Neuronal stem cell (in vitro differentiated cells): ENCODE measurements around the gene OR6B1.

Experiments used
- DNase-seq: peaks from one replicate; pipeline ENCODE4 v3.0.0-alpha.2; 2013; ENCODE audit warnings: low spot score
- H2AFZ ChIP-seq: one replicate; pipeline ENCODE4 v1.6.1; 2013; ENCODE audit warnings: mild to moderate bottlenecking, low read length, inconsistent platforms
- H2AK5ac ChIP-seq: 2 replicates; pipeline ENCODE4 v1.6.1; 2013; ENCODE audit warnings: low read depth, mild to moderate bottlenecking, inconsistent platforms, low read length, moderate library complexity, mixed read lengths
- H2BK120ac ChIP-seq: 2 replicates; pipeline ENCODE4 v1.6.1; 2013; ENCODE audit warnings: low read depth, mild to moderate bottlenecking, inconsistent platforms, low read length, moderate library complexity, mixed read lengths
- H2BK12ac ChIP-seq: one replicate; pipeline ENCODE4 v1.6.1; 2013; ENCODE audit warnings: low read length, inconsistent platforms
- H2BK15ac ChIP-seq: 2 replicates; pipeline ENCODE4 v1.6.1; 2013; ENCODE audit warnings: mild to moderate bottlenecking, low read length, inconsistent platforms, mixed read lengths
- H2BK5ac ChIP-seq: one replicate; pipeline ENCODE4 v1.6.1; 2013; ENCODE audit warnings: inconsistent platforms, mild to moderate bottlenecking, low read length, moderate library complexity
- H3K14ac ChIP-seq: one replicate; pipeline ENCODE4 v1.6.1; 2013; ENCODE audit warnings: low read length, inconsistent platforms
- H3K18ac ChIP-seq: 2 replicates; pipeline ENCODE4 v1.6.1; 2013; ENCODE audit warnings: low read length, inconsistent platforms
- H3K23ac ChIP-seq: 2 replicates; pipeline ENCODE4 v1.6.1; 2013; ENCODE audit warnings: low read depth, mild to moderate bottlenecking, mixed read lengths, low read length, inconsistent platforms; ENCODE audit not compliant: poor library complexity
- H3K27ac ChIP-seq: replicated peaks from 3 replicates; pipeline ENCODE4 v1.5.1; 2013; ENCODE audit warnings: low read length, inconsistent platforms
- H3K27me3 ChIP-seq, 3 experiments: 2 replicates each; pipeline ENCODE4 v1.6.1; 2013; ENCODE audit warnings: low read length in 3 of 3, mild to moderate bottlenecking in 2 of 3, inconsistent platforms in 1 of 3, low read depth in 1 of 3, mixed read lengths in 1 of 3, moderate library complexity in 1 of 3; ENCODE audit not compliant: control insufficient read depth in 3 of 3, insufficient read depth in 3 of 3
- H3K36me3 ChIP-seq, 2 donors: replicated peaks in 1 of 2; 2 replicates each; pipeline ENCODE4 v1.6.1; 2013; ENCODE audit warnings: low read length in 2 of 2; ENCODE audit not compliant: control insufficient read depth in 2 of 2, insufficient read depth in 2 of 2
- H3K4ac ChIP-seq: 2 replicates; pipeline ENCODE4 v1.6.1; 2013; ENCODE audit warnings: inconsistent platforms, mild to moderate bottlenecking, low read length, moderate library complexity
- H3K4me1 ChIP-seq, 2 donors: 1 replicate in 1 of 2; 2 replicates in 1 of 2; pipeline ENCODE4 v1.6.1; 2013; ENCODE audit warnings: low read length in 2 of 2, low read depth in 1 of 2; ENCODE audit not compliant: control insufficient read depth in 2 of 2, insufficient read depth in 1 of 2
- H3K4me2 ChIP-seq: one replicate; pipeline ENCODE4 v1.6.1; 2013; ENCODE audit warnings: mild to moderate bottlenecking, low read length, inconsistent platforms; ENCODE audit not compliant: insufficient read depth, poor library complexity, severe bottlenecking
- H3K4me3 ChIP-seq, 2 donors: 2 replicates each; pipeline ENCODE4 v1.5.1; 2013; ENCODE audit warnings: low read length in 2 of 2, mild to moderate bottlenecking in 2 of 2, inconsistent platforms in 1 of 2, moderate library complexity in 1 of 2
- H3K79me1 ChIP-seq: one replicate; pipeline ENCODE4 v1.6.1; 2013; ENCODE audit warnings: low read depth, mild to moderate bottlenecking, inconsistent platforms, low read length, moderate library complexity
- H3K9ac ChIP-seq: one replicate; pipeline ENCODE4 v1.6.1; 2013; ENCODE audit warnings: mild to moderate bottlenecking, low read depth, low read length, inconsistent platforms; ENCODE audit not compliant: poor library complexity
- H3K9me3 ChIP-seq, 2 donors: replicated peaks in 1 of 2; 2 replicates each; pipeline versions ENCODE3 to v1.6.1; 2013; ENCODE audit warnings: low read length in 2 of 2, mild to moderate bottlenecking in 2 of 2, inconsistent platforms in 1 of 2, low read depth in 1 of 2, mixed read lengths in 1 of 2, moderate library complexity in 1 of 2; ENCODE audit not compliant: control insufficient read depth in 2 of 2, insufficient read depth in 1 of 2
- H4K8ac ChIP-seq: one replicate; pipeline ENCODE4 v1.6.1; 2013; ENCODE audit warnings: low read depth, mild to moderate bottlenecking, inconsistent platforms, low read length, moderate library complexity
- H4K91ac ChIP-seq: one replicate; pipeline ENCODE4 v1.6.1; 2013; ENCODE audit warnings: low read length, low read depth, mild to moderate bottlenecking, inconsistent platforms; ENCODE audit not compliant: poor library complexity
- WGBS, 2 donors: extraction: QIAGEN DNeasy Blood & Tissue Kit; methylation state at CpG; one replicate each; pipeline ENCODE4 v1.1.7; 2013; ENCODE audit warnings: missing lambda C conversion rate in 2 of 2, mixed read lengths in 1 of 2; ENCODE audit not compliant: insufficient read length in 2 of 2, insufficient replicate concordance in 1 of 2; ENCODE audit errors: extremely low coverage in 2 of 2; 5-methylcytosine and 5-hydroxymethylcytosine counted together

Gene OR6B1

DNA sequence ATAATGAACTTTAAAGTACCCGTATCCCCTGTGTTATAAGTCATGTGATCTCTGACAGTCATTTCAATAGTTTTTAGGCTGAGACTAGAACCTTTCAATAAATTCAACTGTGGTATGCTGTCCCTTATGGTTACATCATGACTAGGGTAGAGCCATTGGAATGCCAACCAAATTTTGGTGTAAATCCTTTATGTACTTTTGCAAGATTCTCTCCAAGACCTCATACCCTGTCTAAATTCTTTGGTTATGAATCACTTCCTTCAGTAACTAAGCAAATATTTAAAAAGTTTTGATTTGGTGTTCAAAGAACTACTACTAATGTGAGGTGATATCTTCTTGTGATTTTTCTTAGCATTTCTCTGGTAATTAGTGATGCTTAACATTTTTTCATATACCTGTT is 20.8 kb upstream of the OR6B1 start:
- Histone ChIP-seq H3K27ac (no peak overlapping the region), H3K9ac (no peak overlapping the region), H3K27me3 (no peaks in the 10 kb centered on the region), H3K4ac (no peak overlapping the region), H2AFZ (no peak overlapping the region), H3K79me1 (no peaks in the 10 kb centered on the region), H2BK120ac (no peak overlapping the region), H4K91ac (no peak overlapping the region), H2BK12ac (no peak overlapping the region), H3K36me3 (no peaks in the 10 kb centered on the region), H3K9me3 (no peaks in the 10 kb centered on the region), H3K4me2 (no peak overlapping the region), H3K14ac (no peak overlapping the region), H3K4me1 (no peaks in the 10 kb centered on the region), H4K8ac (no peak overlapping the region), H2BK5ac (no peak overlapping the region), H3K23ac (no peak overlapping the region), H2AK5ac (no peak overlapping the region), H3K18ac (no peak overlapping the region), H3K4me3 (no peak overlapping the region), H2BK15ac (no peak overlapping the region)
- no peak for DNase-seq
- WGBS, 2 donors: no CpG with 5 or more reads among the region's 1 CpG

- no peak overlapping the region for H3K23ac ChIP-seq
- H2BK15ac ChIP-seq: no peak overlapping the region
- H3K4me2 ChIP-seq: no peak overlapping the region
- H2AK5ac ChIP-seq: no peak overlapping the region
- no peak overlapping the region for H3K4ac ChIP-seq
- no CpG with 5 or more reads among the region's 2 CpGs for WGBS, 2 donors
- no peak overlapping the region for H3K18ac ChIP-seq
- no peak overlapping the region for H4K8ac ChIP-seq
- no peak overlapping the region for H4K91ac ChIP-seq
- no peak overlapping the region for H3K27ac ChIP-seq
- no peaks in the 10 kb centered on the region for H3K4me1 ChIP-seq
- H3K4me3 ChIP-seq: no peak overlapping the region
- no peak overlapping the region for H3K9ac ChIP-seq
- no peaks in the 10 kb centered on the region for H3K79me1 ChIP-seq
- H2BK5ac ChIP-seq: no peak overlapping the region
- H3K9me3 ChIP-seq: no peaks in the 10 kb centered on the region
- H2BK12ac ChIP-seq: no peak overlapping the region
- no peak overlapping the region for H2AFZ ChIP-seq
- H2BK120ac ChIP-seq: no peak overlapping the region
- no peak overlapping the region for H3K14ac ChIP-seq
- no peaks in the 10 kb centered on the region for H3K27me3 ChIP-seq
- no peaks in the 10 kb centered on the region for H3K36me3 ChIP-seq
- DNase-seq: no peak
Observed at GRCh38 chr7:143979998-143980397, 20.1 kb upstream of the OR6B1 start.

- no peak overlapping the region for H3K27ac ChIP-seq
Observed at GRCh38 chr7:143980746-143981510, 19.2 kb upstream of the OR6B1 start.

GRCh38 chr7:143983960-143984359 is 16.2 kb upstream of the OR6B1 start:
- Histone ChIP-seq H3K4ac (no peak overlapping the region), H2BK15ac (no peak overlapping the region), H4K91ac (no peak overlapping the region), H3K4me3 (no peak overlapping the region), H3K9me3 (no peaks in the 10 kb centered on the region), H3K27me3 (no peaks in the 10 kb centered on the region), H2BK12ac (no peak overlapping the region), H2BK5ac (no peak overlapping the region), H4K8ac (no peak overlapping the region), H3K4me1 (no peaks in the 10 kb centered on the region), H3K36me3 (no peaks in the 10 kb centered on the region), H3K79me1 (no peaks in the 10 kb centered on the region), H3K18ac (no peak overlapping the region), H3K4me2 (no peak overlapping the region), H3K23ac (no peak overlapping the region), H2AFZ (no peak overlapping the region), H3K27ac (no peak overlapping the region), H2BK120ac (no peak overlapping the region), H3K14ac (no peak overlapping the region), H3K9ac (no peak overlapping the region), H2AK5ac (no peak overlapping the region)
- no peak for DNase-seq
- WGBS, 2 donors: no CpG with 5 or more reads among the region's 5 CpGs

More at GRCh38 chr7:143980746-143981510, 19.2 kb upstream of the OR6B1 start:
- Histone ChIP-seq H2BK12ac (no peak overlapping the region), H3K4me1 (no peaks in the 10 kb centered on the region), H3K27me3 (no peaks in the 10 kb centered on the region), H2BK15ac (no peak overlapping the region), H3K79me1 (no peaks in the 10 kb centered on the region), H3K23ac (no peak overlapping the region), H3K9me3 (no peaks in the 10 kb centered on the region), H3K4me3 (peak overlapping the region in 1 of 2 donors; percentile 7), H3K18ac (no peak overlapping the region), H3K9ac (no peak overlapping the region), H4K8ac (no peak overlapping the region), H2AK5ac (no peak overlapping the region), H3K14ac (no peak overlapping the region), H2BK5ac (no peak overlapping the region), H3K36me3 (no peaks in the 10 kb centered on the region), H2AFZ (no peak overlapping the region), H2BK120ac (no peak overlapping the region), H3K4ac (no peak overlapping the region), H4K91ac (no peak overlapping the region), H3K4me2 (no peak overlapping the region)
- WGBS, 2 donors: no CpG with 5 or more reads among the region's 10 CpGs
- DNase-seq: no peak
